ENCODE results near the gene NMNAT2. TPM values are rescaled to one million over a fixed set of nuclear protein-coding genes. Genes with fewer than 3 reads are reported as not detected.

The NMNAT2 gene
- total and polyA plus RNA-seq, 2 of the 8 experiments (the other 6 are each of a cell fraction or from before 2014, with no cell fraction given) = 6.5 to 20.9 TPM

GRCh38 chr1:183301239-183301638 is 116.9 kb downstream of the NMNAT2 start:
- Histone ChIP-seq H3K4me1 (replicated peaks in 1 of 4; ENCODE audit: control insufficient read depth in 3 of 4, insufficient read depth in 4 of 4, low read length in 3 of 4) (peaks cover 1 to 20% (median 13%) of the 10 kb centered on the region in 4 experiments; a peak in 5 of 7 replicates), H4K5ac (ENCODE audit: insufficient read length, low read depth, low read length) (no peak overlapping the region), H3K23me2 (ENCODE audit: low read depth, low read length) (no peaks in the 10 kb centered on the region), H2BK20ac (ENCODE audit: low read length) (no peak overlapping the region), H3K4me3 (ENCODE audit: extremely low read depth in 1 of 4, insufficient read depth in 2 of 4, low read depth in 3 of 4, low read length in 4 of 4) (no peak overlapping the region), H2BK12ac (ENCODE audit: low read depth, low read length) (no peak overlapping the region), H3K79me1 (ENCODE audit: low read depth, low read length) (no peaks in the 10 kb centered on the region), H3K9ac (replicated peaks in 1 of 4; ENCODE audit: extremely low read depth in 1 of 4, low read depth in 3 of 4, low read length in 3 of 4) (no peak overlapping the region), H3K4ac (replicated peaks; ENCODE audit: insufficient read length, low read depth, low read length) (no peak overlapping the region), H4K91ac (replicated peaks; ENCODE audit: insufficient read length, low read length) (no peak overlapping the region), H3K14ac (ENCODE audit: insufficient read length) (no peak overlapping the region), H3K23ac (ENCODE audit: insufficient read length) (no peak overlapping the region), H3K36me3 (ENCODE audit: control insufficient read depth in 2 of 4, insufficient read depth in 4 of 4, low read length in 3 of 4) (no peaks in the 10 kb centered on the region), H2BK120ac (replicated peaks; ENCODE audit: low read depth, low read length) (no peak overlapping the region), H4K8ac (ENCODE audit: extremely low read depth, insufficient read depth, low read length) (no peak overlapping the region), H4K20me1 (replicated peaks in 1 of 2; ENCODE audit: control insufficient read depth in 1 of 2, insufficient read depth in 2 of 2, low read length in 2 of 2) (no peaks in the 10 kb centered on the region), H3K56ac (replicated peaks; ENCODE audit: insufficient read length, low read depth, low read length) (no peak overlapping the region), H2BK15ac (ENCODE audit: low read length) (no peak overlapping the region), H2AFZ (ENCODE audit: low read length) (no peak overlapping the region), H3K27ac (ENCODE audit: low read depth, low read length) (no peak overlapping the region), H2BK5ac (ENCODE audit: low read depth, low read length) (no peak overlapping the region), H3K18ac (ENCODE audit: extremely low read depth, low read length) (no peak overlapping the region), H3K79me2 (ENCODE audit: control insufficient read depth in 1 of 2, insufficient read depth in 2 of 2, low read length in 2 of 2) (no peaks in the 10 kb centered on the region), H3K9me3 (ENCODE audit: insufficient read depth in 2 of 2, low read depth in 1 of 2, low read length in 1 of 2) (no peaks in the 10 kb centered on the region), H3K27me3 (replicated peaks in 1 of 4; ENCODE audit: control insufficient read depth in 3 of 4, extremely low read depth in 1 of 4, insufficient read depth in 3 of 4, low read length in 3 of 4) (no peaks in the 10 kb centered on the region), H2AK5ac (ENCODE audit: low read depth, low read length) (no peak overlapping the region), H3K4me2 (ENCODE audit: insufficient read depth in 1 of 2, low read depth in 2 of 2, low read length in 2 of 2) (no peak overlapping the region)
- POLR2A ChIA-PET (ENCODE audit: partially characterized antibody) = no interaction called here
- 77% methylated on average over 3 of the region's 3 CpGs; no CpG with 5 or more reads in 1 of the 2 experiments for WGBS, 2 experiments (ENCODE audit: extremely low coverage in 1 of 2, insufficient coverage in 1 of 2, insufficient read length in 1 of 2, insufficient replicate concordance in 2 of 2, low coverage in 1 of 2, low lambda C conversion rate in 2 of 2, missing lambda C conversion rate in 1 of 2)
- no peak for FAIRE-seq
- DNase-seq (ENCODE audit: low read depth in 1 of 2, low spot score in 2 of 2) = no peak
- CTCF ChIA-PET (ENCODE audit: partially characterized antibody) = interaction anchor here (1.1 to 1.3 kb wide), 2 partner anchors 14 to 384 kb away, joined by 3 read pairs; no protein-coding TSS in a partner anchor
- no peak for TF ChIP-seq CBX5 (IDR thresholded peaks at IDR 0.05; ENCODE audit: low read depth, low read length)
- TF ChIP-seq FOSL1 (IDR thresholded peaks at IDR 0.05; ENCODE audit: insufficient read depth, low read depth, low read length) = no peak
- no peak for TF ChIP-seq JUN (IDR thresholded peaks at IDR 0.05; ENCODE audit: low read depth, low read length)
- no peak for TF ChIP-seq TEAD4 (IDR thresholded peaks at IDR 0.05; ENCODE audit: low read depth, low read length)
- TF ChIP-seq BRCA1 (IDR thresholded peaks at IDR 0.05; ENCODE audit: low read depth, low read length) = no peak
- TF ChIP-seq EZH2 (IDR thresholded peaks at IDR 0.05; ENCODE audit: low read depth, low read length, severe bottlenecking) = no peak
- TF ChIP-seq MAFK (IDR thresholded peaks at IDR 0.05; ENCODE audit: low read depth, low read length) = no peak
- no peak for TF ChIP-seq CHD1 (IDR thresholded peaks at IDR 0.05; ENCODE audit: low read depth, low read length)
- no peak for TF ChIP-seq ASH2L (IDR thresholded peaks at IDR 0.05; ENCODE audit: low read length)
- TF ChIP-seq E2F6 (IDR thresholded peaks at IDR 0.05) = no peak
- TF ChIP-seq POLR2AphosphoS5 (IDR thresholded peaks at IDR 0.05; ENCODE audit: low read depth, low read length) = no peak
- TF ChIP-seq PHF8 (conservative IDR thresholded peaks at IDR 0.05; ENCODE audit: low read depth, low read length) = no peak
- no peak for TF ChIP-seq EGR1 (IDR thresholded peaks at IDR 0.05; ENCODE audit: borderline replicate concordance, low read depth, low read length)
- TF ChIP-seq USF2 (IDR thresholded peaks at IDR 0.05; ENCODE audit: low read length) = no peak
